ENCODE data around the gene CAVIN1.
"Not testable (repeated sequence)": the region's sequence is repeated elsewhere in the genome, so short reads cannot be mapped to it uniquely, and the experiment has no call there.

The CAVIN1 gene

GRCh38 chr17:42404326-42405055 lies 18.6 kb downstream of the CAVIN1 start:
- H3K4me3 ChIP-seq (replicated peaks; ENCODE audit: low read depth, low read length) = no peak overlapping the region
- DNase-seq (ENCODE audit: low read depth) = no peak
- no peak for TF ChIP-seq CTCF (IDR thresholded peaks at IDR 0.05; ENCODE audit: low read length, missing control alignments)

- no peak for DNase-seq (ENCODE audit: low read depth)
- TF ChIP-seq CTCF (IDR thresholded peaks at IDR 0.05; ENCODE audit: low read length, missing control alignments) = peak; percentile 10
- no peak overlapping the region for H3K4me3 ChIP-seq (replicated peaks; ENCODE audit: low read depth, low read length)
These were observed 19.9 kb downstream of the CAVIN1 start for GRCh38 chr17:42403150-42403549.

- TF ChIP-seq CTCF (IDR thresholded peaks at IDR 0.05; ENCODE audit: low read length, missing control alignments) = no peak
- no peak for DNase-seq (ENCODE audit: low read depth)
- no peak overlapping the region for H3K4me3 ChIP-seq (replicated peaks; ENCODE audit: low read depth, low read length)
These were observed 20.9 kb downstream of the CAVIN1 start for GRCh38 chr17:42402117-42402516.

- not testable (repeated sequence) for DNase-seq (ENCODE audit: low read depth); H3K4me3 ChIP-seq (replicated peaks; ENCODE audit: low read depth, low read length)
These were observed 22.1 kb downstream of the CAVIN1 start for GRCh38 chr17:42400844-42401375.

GRCh38 chr17:42399948-42400843 lies 22.9 kb downstream of the CAVIN1 start:
- DNase-seq (ENCODE audit: low read depth) = no peak
- no peak for TF ChIP-seq CTCF (IDR thresholded peaks at IDR 0.05; ENCODE audit: low read length, missing control alignments)
- no peak overlapping the region for H3K4me3 ChIP-seq (replicated peaks; ENCODE audit: low read depth, low read length)

GRCh38 chr17:42399121-42399520 lies 23.9 kb downstream of the CAVIN1 start:
- no peak for TF ChIP-seq CTCF (IDR thresholded peaks at IDR 0.05; ENCODE audit: low read length, missing control alignments)
- no peak for DNase-seq (ENCODE audit: low read depth)

GRCh38 chr17:42395601-42396000 lies 27.5 kb downstream of the CAVIN1 start:
- DNase-seq (ENCODE audit: low read depth); H3K4me3 ChIP-seq (replicated peaks; ENCODE audit: low read depth, low read length): not testable (repeated sequence)

More at GRCh38 chr17:42399121-42399520, 23.9 kb downstream of the CAVIN1 start:
- no peak overlapping the region for H3K4me3 ChIP-seq (replicated peaks; ENCODE audit: low read depth, low read length)
